ENCODE data around the gene LY6G6F. TPM values are rescaled to one million over a fixed set of nuclear protein-coding genes. Genes with fewer than 3 reads are reported as not detected.
A peak's percentile ranks its signal among the peaks of the same experiment; 100 is the strongest.

Gene LY6G6F
- total and polyA plus RNA-seq, 2 of the 13 experiments (the other 11 are each of a cell fraction or from before 2014, with no cell fraction given) = not detected

GRCh38 chr6:31739639-31740396 is 33.2 kb downstream of the LY6G6F start, which contains the start of gene MSH5 (continued):
- TF ChIP-seq PHF21A (CRISPR knock-in tag; IDR thresholded peaks at IDR 0.05) (peak; percentile 96), GABPB1 (CRISPR knock-in tag; IDR thresholded peaks at IDR 0.05) (peak; percentile 81), ATAD3A (CRISPR knock-in tag; IDR thresholded peaks at IDR 0.05) (peak; percentile 87; the same call in 1 of the 2 replicates), ZSCAN20 (CRISPR knock-in tag; IDR thresholded peaks at IDR 0.05; ENCODE audit: borderline replicate concordance) (no peak; the same call in 1 of the 2 replicates), SMAD9 (CRISPR knock-in tag; IDR thresholded peaks at IDR 0.05) (peak; percentile 93; the same call in 1 of the 2 replicates), SRSF4 (IDR thresholded peaks at IDR 0.05; ENCODE audit: low read depth, low read length, poor library complexity, severe bottlenecking) (no peak), NR2F6 (IDR thresholded peaks at IDR 0.05) (no peak), NR2F6 (CRISPR knock-in tag; IDR thresholded peaks at IDR 0.05) (peak; percentile 33; the same call in 1 of the 2 replicates), PPARG (CRISPR knock-in tag; conservative IDR thresholded peaks at IDR 0.05) (peak; percentile 29; the same call in 1 of the 2 replicates), NR3C1 (CRISPR knock-in tag; IDR thresholded peaks at IDR 0.05) (no peak), ARNT (IDR thresholded peaks at IDR 0.05) (no peak), SOX5 (CRISPR knock-in tag; IDR thresholded peaks at IDR 0.05; ENCODE audit: borderline replicate concordance) (peak; percentile 32), ZNF329 (CRISPR knock-in tag; IDR thresholded peaks at IDR 0.05; ENCODE audit: low read depth) (no peak), JDP2 (CRISPR knock-in tag; IDR thresholded peaks at IDR 0.05; ENCODE audit: borderline replicate concordance) (peak; percentile 94), IRX3 (CRISPR knock-in tag; IDR thresholded peaks at IDR 0.05; ENCODE audit: borderline replicate concordance, low read depth) (peak; percentile 99), ZNF280B (CRISPR knock-in tag; IDR thresholded peaks at IDR 0.05; ENCODE audit: borderline replicate concordance) (peak; percentile 99), REXO4 (CRISPR knock-in tag; IDR thresholded peaks at IDR 0.05; ENCODE audit: borderline replicate concordance) (peak; percentile 47; the same call in 1 of the 2 replicates)
- TF ChIP-seq, protein P1, sequence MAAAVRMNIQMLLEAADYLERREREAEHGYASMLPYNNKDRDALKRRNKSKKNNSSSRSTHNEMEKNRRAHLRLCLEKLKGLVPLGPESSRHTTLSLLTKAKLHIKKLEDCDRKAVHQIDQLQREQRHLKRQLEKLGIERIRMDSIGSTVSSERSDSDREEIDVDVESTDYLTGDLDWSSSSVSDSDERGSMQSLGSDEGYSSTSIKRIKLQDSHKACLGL (CRISPR knock-in tag; IDR thresholded peaks at IDR 0.05) = peak; percentile 96
- TF ChIP-seq, protein P2, sequence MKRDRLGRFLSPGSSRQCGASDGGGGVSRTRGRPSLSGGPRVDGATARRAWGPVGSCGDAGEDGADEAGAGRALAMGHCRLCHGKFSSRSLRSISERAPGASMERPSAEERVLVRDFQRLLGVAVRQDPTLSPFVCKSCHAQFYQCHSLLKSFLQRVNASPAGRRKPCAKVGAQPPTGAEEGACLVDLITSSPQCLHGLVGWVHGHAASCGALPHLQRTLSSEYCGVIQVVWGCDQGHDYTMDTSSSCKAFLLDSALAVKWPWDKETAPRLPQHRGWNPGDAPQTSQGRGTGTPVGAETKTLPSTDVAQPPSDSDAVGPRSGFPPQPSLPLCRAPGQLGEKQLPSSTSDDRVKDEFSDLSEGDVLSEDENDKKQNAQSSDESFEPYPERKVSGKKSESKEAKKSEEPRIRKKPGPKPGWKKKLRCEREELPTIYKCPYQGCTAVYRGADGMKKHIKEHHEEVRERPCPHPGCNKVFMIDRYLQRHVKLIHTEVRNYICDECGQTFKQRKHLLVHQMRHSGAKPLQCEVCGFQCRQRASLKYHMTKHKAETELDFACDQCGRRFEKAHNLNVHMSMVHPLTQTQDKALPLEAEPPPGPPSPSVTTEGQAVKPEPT (CRISPR knock-in tag; IDR thresholded peaks at IDR 0.05; ENCODE audit: low read depth) = peak; percentile 99
- TF ChIP-seq, protein P3, sequence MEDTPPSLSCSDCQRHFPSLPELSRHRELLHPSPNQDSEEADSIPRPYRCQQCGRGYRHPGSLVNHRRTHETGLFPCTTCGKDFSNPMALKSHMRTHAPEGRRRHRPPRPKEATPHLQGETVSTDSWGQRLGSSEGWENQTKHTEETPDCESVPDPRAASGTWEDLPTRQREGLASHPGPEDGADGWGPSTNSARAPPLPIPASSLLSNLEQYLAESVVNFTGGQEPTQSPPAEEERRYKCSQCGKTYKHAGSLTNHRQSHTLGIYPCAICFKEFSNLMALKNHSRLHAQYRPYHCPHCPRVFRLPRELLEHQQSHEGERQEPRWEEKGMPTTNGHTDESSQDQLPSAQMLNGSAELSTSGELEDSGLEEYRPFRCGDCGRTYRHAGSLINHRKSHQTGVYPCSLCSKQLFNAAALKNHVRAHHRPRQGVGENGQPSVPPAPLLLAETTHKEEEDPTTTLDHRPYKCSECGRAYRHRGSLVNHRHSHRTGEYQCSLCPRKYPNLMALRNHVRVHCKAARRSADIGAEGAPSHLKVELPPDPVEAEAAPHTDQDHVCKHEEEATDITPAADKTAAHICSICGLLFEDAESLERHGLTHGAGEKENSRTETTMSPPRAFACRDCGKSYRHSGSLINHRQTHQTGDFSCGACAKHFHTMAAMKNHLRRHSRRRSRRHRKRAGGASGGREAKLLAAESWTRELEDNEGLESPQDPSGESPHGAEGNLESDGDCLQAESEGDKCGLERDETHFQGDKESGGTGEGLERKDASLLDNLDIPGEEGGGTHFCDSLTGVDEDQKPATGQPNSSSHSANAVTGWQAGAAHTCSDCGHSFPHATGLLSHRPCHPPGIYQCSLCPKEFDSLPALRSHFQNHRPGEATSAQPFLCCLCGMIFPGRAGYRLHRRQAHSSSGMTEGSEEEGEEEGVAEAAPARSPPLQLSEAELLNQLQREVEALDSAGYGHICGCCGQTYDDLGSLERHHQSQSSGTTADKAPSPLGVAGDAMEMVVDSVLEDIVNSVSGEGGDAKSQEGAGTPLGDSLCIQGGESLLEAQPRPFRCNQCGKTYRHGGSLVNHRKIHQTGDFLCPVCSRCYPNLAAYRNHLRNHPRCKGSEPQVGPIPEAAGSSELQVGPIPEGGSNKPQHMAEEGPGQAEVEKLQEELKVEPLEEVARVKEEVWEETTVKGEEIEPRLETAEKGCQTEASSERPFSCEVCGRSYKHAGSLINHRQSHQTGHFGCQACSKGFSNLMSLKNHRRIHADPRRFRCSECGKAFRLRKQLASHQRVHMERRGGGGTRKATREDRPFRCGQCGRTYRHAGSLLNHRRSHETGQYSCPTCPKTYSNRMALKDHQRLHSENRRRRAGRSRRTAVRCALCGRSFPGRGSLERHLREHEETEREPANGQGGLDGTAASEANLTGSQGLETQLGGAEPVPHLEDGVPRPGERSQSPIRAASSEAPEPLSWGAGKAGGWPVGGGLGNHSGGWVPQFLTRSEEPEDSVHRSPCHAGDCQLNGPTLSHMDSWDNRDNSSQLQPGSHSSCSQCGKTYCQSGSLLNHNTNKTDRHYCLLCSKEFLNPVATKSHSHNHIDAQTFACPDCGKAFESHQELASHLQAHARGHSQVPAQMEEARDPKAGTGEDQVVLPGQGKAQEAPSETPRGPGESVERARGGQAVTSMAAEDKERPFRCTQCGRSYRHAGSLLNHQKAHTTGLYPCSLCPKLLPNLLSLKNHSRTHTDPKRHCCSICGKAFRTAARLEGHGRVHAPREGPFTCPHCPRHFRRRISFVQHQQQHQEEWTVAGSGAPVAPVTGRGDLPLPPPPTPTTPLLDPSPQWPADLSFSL (CRISPR knock-in tag; IDR thresholded peaks at IDR 0.05) = peak; percentile 22; the same call in 1 of the 2 replicates
